Fibroblast of peridontal ligament (primary cell): ENCODE data around the gene SLC6A11.

Experiments used
- DNase-seq: peaks from one replicate; pipeline ENCODE4 v3.0.0-alpha.2; 2010; ENCODE audit errors: extremely low read depth

Gene SLC6A11

DNA sequence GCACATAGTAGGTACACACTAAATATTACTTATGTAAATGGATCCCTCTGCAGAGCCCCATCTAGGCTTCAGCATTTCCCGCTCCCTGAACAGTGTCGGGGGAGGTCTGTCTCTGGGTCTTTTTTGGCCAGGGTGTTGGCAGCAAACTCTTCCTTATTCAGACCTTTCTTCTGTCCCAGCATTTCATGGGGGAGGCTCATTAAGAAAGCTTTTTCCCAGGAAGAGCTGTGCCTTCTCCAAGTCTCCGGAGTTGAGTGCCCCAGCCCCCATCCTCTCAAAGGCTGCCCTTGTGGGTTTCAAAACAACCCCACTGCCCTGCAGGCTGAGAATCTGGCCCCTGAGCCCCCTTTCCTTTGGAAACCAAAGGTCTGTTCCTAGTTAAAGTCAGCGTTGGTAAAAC is 25.1 kb downstream of the SLC6A11 start:
- DNase-seq: no peak

DNA sequence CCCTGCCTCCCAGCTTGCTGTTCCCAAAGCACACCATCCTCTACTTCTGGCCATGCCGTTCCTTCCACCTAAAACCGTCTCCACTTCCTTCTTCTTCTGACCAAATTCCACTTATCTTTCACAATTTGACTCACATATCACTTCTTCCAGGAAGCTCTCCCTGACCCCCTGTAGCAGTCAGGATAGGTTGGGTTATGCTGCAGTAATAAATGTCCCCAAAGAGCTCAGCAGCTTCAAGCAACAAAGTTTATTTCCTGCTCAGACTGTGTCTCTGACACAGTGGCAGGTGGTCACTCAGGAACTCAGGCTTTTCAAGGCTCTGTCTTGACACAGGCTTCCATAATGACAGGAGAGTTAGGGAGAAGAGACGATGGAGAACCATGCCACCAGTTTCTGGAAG is 27.4 kb downstream of the SLC6A11 start:
- no peak for DNase-seq

GRCh38 chr3:10845001-10845761 is 29.2 kb downstream of the SLC6A11 start:
- no peak for DNase-seq

DNA sequence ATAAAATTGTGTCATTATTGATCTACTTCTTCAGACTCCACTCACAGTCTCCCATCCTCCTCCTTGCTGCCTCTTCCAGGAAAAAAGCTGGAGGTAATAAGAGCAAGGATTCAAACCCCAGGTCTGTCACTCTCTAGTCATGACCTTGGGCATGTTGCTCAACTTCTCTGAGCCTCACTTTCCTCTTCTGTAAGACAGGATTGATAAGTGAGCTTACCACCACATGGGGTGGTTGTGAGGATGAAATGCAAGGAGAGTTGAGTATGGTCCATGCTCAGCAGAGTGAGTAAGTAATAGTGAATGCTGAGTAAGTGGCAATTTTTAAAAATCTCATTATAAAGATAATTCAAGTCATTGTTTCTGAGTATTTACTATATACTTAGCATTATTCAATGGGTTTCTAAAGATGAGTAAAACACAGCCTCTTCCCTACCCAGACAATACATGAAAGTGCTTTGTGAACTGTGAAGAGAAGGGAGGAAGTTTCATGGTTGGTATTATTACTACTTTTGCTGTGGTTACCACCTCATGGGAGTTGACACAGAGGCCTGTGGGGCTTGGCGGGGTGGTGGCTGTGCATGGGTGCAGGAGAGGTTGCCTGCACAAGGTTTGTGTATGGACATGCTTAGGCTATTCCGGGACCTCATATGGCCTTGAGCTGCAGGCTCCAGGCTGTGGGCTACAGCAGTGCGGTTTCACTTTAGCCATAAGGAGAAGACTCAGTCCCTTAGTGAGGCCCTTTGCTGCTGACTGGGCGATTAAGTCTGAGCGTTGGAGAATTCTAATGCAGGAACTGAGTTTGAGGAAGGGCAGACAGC is 30.0 kb downstream of the SLC6A11 start:
- no peak for DNase-seq

GRCh38 chr3:10846657-10846975 is 30.6 kb downstream of the SLC6A11 start:
- DNase-seq: no peak

DNA sequence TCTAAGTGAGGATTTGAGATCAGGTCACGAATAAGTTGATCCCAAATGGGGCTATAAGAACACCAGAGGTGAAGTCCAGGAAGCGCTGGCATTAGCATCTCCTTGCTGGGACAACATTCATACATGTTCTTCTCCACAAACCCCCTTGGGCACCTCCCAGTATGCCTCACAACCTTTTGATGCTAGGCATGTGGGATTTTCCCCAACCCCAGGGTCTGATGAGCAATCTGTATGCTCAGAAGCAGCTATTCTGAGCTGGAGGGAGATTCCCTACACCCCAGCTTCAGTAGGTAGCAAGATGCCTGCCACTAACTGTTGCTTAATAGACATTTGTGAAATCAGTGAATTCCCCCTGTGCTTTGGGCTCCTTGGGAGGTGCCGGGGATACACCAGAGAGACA is 32.2 kb downstream of the SLC6A11 start:
- DNase-seq: no peak

GRCh38 chr3:10852066-10852808 is 36.2 kb downstream of the SLC6A11 start:
- DNase-seq: no peak

DNA sequence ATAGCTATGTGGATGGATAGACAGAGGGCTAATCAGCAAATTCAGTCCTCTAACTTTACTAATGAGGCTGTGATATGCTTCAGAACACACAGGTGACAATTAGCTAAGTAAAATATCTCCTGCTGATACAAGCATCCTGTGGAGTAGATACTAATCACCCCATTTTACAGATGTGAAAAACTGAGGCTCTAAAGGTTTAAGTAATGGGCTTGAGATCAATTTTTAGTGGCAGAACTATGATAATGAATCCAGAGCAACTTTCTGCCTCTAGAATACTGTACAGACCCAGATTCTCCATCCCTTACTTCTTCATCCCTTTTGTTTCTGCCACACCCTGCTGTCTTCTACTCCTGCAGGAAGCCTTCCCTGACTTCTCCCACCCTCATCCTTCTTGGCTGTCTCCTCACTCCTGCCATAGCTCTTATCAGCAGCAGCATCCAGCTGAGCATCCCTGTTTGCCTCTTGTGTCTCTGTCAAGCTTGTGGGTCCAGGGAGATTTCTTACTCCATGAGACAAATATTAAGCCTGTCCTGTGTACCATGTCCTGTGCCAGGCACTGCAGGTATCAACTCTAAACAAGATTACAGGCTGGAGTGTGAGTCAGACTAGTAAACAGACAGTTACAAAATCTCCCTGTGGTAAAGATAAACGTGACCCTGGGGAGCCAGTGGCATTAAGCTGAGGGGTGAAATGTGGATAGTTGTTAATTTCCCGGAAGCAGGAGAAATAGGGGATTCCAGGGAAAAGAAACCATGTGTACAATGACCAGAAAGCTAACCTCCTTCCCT is 39.2 kb downstream of the SLC6A11 start:
- no peak for DNase-seq

GRCh38 chr3:10855871-10856662 is 40.0 kb downstream of the SLC6A11 start:
- DNase-seq: no peak

DNA sequence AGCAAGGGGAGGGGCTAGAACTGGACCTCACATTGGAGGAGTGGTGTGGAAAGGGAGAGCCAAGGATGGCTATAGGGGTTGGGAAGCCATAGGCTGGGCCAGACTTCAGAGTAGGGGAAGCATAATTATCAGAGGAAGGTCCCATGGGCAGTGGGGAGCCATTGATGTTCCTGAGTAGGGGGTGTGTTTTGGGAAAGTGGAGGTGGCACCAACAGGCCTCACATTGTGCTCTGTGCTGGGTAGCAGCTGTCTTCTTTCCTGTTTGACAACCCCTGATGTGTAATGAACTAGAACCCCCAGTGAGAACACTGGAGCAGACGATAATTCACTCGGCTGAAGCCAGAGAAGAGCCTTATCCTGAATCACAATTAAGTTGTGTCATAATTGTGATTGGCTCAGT is 41.2 kb downstream of the SLC6A11 start:
- DNase-seq: no peak

DNA sequence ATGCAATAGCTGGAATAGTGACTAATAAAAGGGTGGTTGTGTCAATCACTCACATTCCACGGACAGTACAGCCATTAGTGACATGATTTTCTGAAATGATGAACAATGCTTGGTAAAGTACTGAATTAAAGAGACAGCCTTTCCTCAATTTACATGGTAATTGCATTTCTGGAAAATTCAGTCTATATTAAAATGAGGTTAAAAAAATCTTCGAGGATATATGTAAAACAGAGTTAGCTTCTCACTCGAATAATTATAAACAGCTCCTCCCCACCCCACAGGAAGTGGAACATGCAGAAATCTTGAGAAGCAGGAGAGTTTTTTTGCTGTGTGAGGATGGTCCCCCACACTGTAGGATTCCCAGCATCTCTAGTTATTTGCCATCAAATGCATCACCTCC is 42.1 kb downstream of the SLC6A11 start:
- no peak for DNase-seq

DNA sequence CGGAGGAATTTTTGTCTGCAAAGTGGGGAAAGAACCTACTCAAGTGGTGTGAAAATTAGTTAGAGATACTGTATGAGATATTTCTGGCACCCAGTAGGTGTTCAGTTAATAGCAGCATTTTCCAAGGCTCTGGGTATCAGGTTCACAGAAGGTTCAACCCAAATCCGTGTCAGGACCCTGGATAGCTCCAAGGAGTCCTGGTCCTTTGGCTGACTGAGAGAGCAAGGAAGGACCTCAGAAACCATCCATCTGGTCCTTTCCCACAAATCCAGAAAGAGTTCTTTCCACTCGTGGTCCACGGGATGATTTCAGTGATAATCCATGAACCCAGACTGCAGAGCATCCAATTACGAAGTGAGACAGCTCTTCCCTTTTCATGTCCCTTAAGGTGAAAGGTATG is 51.4 kb downstream of the SLC6A11 start:
- DNase-seq: peak; percentile 4

- no peak for DNase-seq
Observed at GRCh38 chr3:10869460-10869859, 53.4 kb downstream of the SLC6A11 start.

GRCh38 chr3:10870296-10870695 is 54.3 kb downstream of the SLC6A11 start:
- no peak for DNase-seq

- DNase-seq: no peak
Observed at GRCh38 chr3:10873415-10873814, 57.4 kb downstream of the SLC6A11 start.

GRCh38 chr3:10875914-10876313 is 59.9 kb downstream of the SLC6A11 start:
- no peak for DNase-seq

GRCh38 chr3:10876661-10877060 is 60.6 kb downstream of the SLC6A11 start:
- DNase-seq: no peak

- DNase-seq: no peak
Observed at GRCh38 chr3:10882851-10883250, 66.8 kb downstream of the SLC6A11 start.

GRCh38 chr3:10883478-10884234 is 67.6 kb downstream of the SLC6A11 start:
- DNase-seq: no peak

DNA sequence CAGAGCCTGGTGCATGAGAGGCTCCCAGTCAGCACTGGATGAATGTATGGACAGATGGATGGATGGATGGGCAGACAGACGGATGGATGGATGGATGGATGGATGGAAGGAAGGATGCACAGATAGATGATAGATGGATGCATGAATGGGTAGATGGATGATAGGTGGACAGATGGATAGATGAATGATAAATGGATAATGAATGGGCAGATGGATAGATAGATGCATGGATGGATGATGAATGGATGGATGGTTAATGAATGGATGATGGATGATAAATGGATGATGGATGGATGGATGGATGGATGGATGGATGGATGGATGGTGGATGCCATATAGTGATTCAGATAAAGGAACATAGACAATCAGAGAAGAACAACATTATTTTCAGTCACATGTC is 71.0 kb downstream of the SLC6A11 start:
- DNase-seq: no peak
